ENCODE results near the gene SORCS2.

DNA sequence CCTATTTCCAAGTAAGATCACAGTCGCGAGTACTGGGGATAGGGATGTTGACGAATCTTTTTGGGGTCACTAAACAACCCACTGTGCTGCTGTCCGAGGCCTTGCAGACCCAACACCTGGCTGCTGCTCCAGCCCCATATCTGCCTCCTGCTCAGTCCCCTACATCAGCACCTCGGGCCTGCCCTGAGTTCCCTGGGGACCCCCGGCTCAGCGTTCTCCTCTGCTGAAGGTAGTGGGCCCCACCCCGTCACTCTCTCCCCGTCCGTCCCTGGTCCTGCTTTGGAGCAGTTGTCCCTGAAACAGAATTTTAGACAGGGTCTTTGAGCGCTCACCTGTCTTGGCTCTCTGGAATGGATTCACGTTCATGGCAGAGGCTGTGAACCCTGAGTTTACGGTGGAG, 444.8 kb downstream of the SORCS2 start:
- TF ChIP-seq EZH2 (IDR thresholded peaks at IDR 0.05; ENCODE audit: insufficient read depth, poor library complexity, severe bottlenecking) (no peak), EZH2phosphoT487 (IDR thresholded peaks at IDR 0.05; ENCODE audit: insufficient read depth, low read depth) (no peak)

All from GM23248 (cell line).